ENCODE measurements around the gene NPLOC4. TPM values are rescaled to one million over a fixed set of nuclear protein-coding genes. Genes with fewer than 3 reads are reported as not detected.

Gene NPLOC4
- total and polyA plus RNA-seq, 2 of the 8 experiments (the other 6 are each of a cell fraction or from before 2014, with no cell fraction given) = 70.7 to 92.7 TPM

DNA sequence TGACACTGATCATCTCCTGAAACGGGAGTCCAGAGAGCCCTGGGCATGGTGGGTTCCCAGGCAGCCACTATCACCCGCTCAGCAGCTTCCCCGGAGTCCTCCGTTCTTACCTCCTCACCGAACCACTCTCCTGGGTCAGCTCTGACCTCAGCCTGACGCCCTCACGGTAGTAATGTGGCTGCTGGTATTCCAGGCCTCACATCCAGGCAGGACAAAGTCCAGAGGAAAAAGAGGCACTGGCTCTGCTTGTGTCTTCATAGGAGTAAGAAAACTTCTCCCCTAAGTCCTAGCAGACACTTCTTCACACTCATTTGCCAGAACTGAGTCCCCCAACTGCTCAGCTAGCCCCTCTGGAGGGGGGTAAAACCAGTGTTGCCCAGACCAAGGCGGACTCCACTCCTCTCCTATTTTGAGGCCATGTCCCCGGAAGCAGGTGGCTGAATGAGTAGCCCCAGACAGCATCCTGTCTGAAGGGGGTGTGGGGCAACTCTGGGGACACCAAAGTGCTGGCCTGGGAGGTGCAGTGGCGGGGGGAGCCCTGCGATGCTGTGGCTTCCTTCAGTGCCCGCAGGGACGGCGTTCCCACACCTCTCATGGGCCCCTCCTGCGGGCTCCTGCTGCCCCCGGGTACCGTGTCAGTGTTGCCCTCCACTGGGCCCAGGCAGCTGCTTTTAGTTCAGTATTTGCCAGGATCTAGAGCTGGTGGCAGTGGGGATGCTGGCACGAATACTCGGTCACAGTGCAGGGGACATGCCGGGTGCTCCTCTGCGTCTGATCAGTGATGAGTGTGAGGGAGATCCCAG lies 103.4 kb downstream of the NPLOC4 start (continued):
- TF ChIP-seq, protein P1, sequence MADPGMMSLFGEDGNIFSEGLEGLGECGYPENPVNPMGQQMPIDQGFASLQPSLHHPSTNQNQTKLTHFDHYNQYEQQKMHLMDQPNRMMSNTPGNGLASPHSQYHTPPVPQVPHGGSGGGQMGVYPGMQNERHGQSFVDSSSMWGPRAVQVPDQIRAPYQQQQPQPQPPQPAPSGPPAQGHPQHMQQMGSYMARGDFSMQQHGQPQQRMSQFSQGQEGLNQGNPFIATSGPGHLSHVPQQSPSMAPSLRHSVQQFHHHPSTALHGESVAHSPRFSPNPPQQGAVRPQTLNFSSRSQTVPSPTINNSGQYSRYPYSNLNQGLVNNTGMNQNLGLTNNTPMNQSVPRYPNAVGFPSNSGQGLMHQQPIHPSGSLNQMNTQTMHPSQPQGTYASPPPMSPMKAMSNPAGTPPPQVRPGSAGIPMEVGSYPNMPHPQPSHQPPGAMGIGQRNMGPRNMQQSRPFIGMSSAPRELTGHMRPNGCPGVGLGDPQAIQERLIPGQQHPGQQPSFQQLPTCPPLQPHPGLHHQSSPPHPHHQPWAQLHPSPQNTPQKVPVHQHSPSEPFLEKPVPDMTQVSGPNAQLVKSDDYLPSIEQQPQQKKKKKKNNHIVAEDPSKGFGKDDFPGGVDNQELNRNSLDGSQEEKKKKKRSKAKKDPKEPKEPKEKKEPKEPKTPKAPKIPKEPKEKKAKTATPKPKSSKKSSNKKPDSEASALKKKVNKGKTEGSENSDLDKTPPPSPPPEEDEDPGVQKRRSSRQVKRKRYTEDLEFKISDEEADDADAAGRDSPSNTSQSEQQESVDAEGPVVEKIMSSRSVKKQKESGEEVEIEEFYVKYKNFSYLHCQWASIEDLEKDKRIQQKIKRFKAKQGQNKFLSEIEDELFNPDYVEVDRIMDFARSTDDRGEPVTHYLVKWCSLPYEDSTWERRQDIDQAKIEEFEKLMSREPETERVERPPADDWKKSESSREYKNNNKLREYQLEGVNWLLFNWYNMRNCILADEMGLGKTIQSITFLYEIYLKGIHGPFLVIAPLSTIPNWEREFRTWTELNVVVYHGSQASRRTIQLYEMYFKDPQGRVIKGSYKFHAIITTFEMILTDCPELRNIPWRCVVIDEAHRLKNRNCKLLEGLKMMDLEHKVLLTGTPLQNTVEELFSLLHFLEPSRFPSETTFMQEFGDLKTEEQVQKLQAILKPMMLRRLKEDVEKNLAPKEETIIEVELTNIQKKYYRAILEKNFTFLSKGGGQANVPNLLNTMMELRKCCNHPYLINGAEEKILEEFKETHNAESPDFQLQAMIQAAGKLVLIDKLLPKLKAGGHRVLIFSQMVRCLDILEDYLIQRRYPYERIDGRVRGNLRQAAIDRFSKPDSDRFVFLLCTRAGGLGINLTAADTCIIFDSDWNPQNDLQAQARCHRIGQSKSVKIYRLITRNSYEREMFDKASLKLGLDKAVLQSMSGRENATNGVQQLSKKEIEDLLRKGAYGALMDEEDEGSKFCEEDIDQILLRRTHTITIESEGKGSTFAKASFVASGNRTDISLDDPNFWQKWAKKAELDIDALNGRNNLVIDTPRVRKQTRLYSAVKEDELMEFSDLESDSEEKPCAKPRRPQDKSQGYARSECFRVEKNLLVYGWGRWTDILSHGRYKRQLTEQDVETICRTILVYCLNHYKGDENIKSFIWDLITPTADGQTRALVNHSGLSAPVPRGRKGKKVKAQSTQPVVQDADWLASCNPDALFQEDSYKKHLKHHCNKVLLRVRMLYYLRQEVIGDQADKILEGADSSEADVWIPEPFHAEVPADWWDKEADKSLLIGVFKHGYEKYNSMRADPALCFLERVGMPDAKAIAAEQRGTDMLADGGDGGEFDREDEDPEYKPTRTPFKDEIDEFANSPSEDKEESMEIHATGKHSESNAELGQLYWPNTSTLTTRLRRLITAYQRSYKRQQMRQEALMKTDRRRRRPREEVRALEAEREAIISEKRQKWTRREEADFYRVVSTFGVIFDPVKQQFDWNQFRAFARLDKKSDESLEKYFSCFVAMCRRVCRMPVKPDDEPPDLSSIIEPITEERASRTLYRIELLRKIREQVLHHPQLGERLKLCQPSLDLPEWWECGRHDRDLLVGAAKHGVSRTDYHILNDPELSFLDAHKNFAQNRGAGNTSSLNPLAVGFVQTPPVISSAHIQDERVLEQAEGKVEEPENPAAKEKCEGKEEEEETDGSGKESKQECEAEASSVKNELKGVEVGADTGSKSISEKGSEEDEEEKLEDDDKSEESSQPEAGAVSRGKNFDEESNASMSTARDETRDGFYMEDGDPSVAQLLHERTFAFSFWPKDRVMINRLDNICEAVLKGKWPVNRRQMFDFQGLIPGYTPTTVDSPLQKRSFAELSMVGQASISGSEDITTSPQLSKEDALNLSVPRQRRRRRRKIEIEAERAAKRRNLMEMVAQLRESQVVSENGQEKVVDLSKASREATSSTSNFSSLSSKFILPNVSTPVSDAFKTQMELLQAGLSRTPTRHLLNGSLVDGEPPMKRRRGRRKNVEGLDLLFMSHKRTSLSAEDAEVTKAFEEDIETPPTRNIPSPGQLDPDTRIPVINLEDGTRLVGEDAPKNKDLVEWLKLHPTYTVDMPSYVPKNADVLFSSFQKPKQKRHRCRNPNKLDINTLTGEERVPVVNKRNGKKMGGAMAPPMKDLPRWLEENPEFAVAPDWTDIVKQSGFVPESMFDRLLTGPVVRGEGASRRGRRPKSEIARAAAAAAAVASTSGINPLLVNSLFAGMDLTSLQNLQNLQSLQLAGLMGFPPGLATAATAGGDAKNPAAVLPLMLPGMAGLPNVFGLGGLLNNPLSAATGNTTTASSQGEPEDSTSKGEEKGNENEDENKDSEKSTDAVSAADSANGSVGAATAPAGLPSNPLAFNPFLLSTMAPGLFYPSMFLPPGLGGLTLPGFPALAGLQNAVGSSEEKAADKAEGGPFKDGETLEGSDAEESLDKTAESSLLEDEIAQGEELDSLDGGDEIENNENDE (IDR thresholded peaks at IDR 0.05; ENCODE audit: insufficient replicate concordance, low read length) = no peak
- TF ChIP-seq MAFK (IDR thresholded peaks at IDR 0.05; ENCODE audit: low read depth, low read length) = no peak
- TF ChIP-seq GTF2F1 (IDR thresholded peaks at IDR 0.05; ENCODE audit: borderline replicate concordance, low read depth, low read length) = no peak
- no peak for TF ChIP-seq SIRT6 (IDR thresholded peaks at IDR 0.05; ENCODE audit: low read length)
- TF ChIP-seq, protein P2, sequence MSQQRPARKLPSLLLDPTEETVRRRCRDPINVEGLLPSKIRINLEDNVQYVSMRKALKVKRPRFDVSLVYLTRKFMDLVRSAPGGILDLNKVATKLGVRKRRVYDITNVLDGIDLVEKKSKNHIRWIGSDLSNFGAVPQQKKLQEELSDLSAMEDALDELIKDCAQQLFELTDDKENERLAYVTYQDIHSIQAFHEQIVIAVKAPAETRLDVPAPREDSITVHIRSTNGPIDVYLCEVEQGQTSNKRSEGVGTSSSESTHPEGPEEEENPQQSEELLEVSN (IDR thresholded peaks at IDR 0.05) = no peak
- TF ChIP-seq SP1 (IDR thresholded peaks at IDR 0.05; ENCODE audit: low read depth, low read length) = no peak
- TF ChIP-seq NRF1 (IDR thresholded peaks at IDR 0.05; ENCODE audit: low read depth, low read length) = no peak
- TF ChIP-seq, protein P3, sequence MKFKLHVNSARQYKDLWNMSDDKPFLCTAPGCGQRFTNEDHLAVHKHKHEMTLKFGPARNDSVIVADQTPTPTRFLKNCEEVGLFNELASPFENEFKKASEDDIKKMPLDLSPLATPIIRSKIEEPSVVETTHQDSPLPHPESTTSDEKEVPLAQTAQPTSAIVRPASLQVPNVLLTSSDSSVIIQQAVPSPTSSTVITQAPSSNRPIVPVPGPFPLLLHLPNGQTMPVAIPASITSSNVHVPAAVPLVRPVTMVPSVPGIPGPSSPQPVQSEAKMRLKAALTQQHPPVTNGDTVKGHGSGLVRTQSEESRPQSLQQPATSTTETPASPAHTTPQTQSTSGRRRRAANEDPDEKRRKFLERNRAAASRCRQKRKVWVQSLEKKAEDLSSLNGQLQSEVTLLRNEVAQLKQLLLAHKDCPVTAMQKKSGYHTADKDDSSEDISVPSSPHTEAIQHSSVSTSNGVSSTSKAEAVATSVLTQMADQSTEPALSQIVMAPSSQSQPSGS (IDR thresholded peaks at IDR 0.05; ENCODE audit: low read length) = no peak

Data from H1 (cell line).